GM19025 (cell line): ENCODE measurements around the gene ZFAND2B.
A peak's percentile ranks its signal among the peaks of the same experiment; 100 is the strongest.

Experiments used
- ATAC-seq: cut with Tn5 transposase; IDR thresholded peaks from one replicate; pipeline ENCODE4 v1.9.1; 2021; ENCODE audit warnings: mild to moderate bottlenecking, low read depth, moderate library complexity; ENCODE audit not compliant: unreplicated experiment

The ZFAND2B gene

GRCh38 chr2:219175486-219175885, 31.1 kb upstream of the ZFAND2B start:
- no peak for ATAC-seq

- ATAC-seq = peak; percentile 15
Observed at GRCh38 chr2:219175928-219176817, 30.4 kb upstream of the ZFAND2B start.

GRCh38 chr2:219176818-219177551, 29.6 kb upstream of the ZFAND2B start, which contains the start of gene CNPPD1:
Gene CNPPD1 (minus strand): TSS chr2:219176925. CDS start chr2:219176828, 97 bp downstream.
- peak; percentile 62 for ATAC-seq

- peak; percentile 44 for ATAC-seq
Observed at GRCh38 chr2:219177552-219178376, 28.8 kb upstream of the ZFAND2B start, which contains the start of gene RETREG2. Gene RETREG2 (plus strand): TSS chr2:219178275. CDS start chr2:219178353, 78 bp downstream.

- peak; percentile 9 for ATAC-seq
Observed at GRCh38 chr2:219178377-219179175, 28.0 kb upstream of the ZFAND2B start.

- no peak for ATAC-seq
Observed at GRCh38 chr2:219179601-219180465, 26.7 kb upstream of the ZFAND2B start.

GRCh38 chr2:219180961-219181360, 25.6 kb upstream of the ZFAND2B start:
- no peak for ATAC-seq

- no peak for ATAC-seq
Observed at GRCh38 chr2:219181531-219181930, 25.1 kb upstream of the ZFAND2B start.

- no peak for ATAC-seq
Observed at GRCh38 chr2:219182331-219183150, 24.0 kb upstream of the ZFAND2B start.

- ATAC-seq = no peak
Observed at GRCh38 chr2:219183151-219183772, 23.3 kb upstream of the ZFAND2B start.

- ATAC-seq = no peak
Observed at GRCh38 chr2:219184121-219184520, 22.5 kb upstream of the ZFAND2B start.

GRCh38 chr2:219186754-219187456, 19.7 kb upstream of the ZFAND2B start:
- no peak for ATAC-seq

GRCh38 chr2:219197388-219197787, 9.2 kb upstream of the ZFAND2B start:
- ATAC-seq = no peak

- no peak for ATAC-seq
Observed at GRCh38 chr2:219198974-219199373, 7.6 kb upstream of the ZFAND2B start.

GRCh38 chr2:219199470-219200211, 6.9 kb upstream of the ZFAND2B start:
- no peak for ATAC-seq
